ENCODE results near the gene DLG2.
"Not testable (repeated sequence)": the region's sequence is repeated elsewhere in the genome, so short reads cannot be mapped to it uniquely, and the experiment has no call there.

The DLG2 gene

GRCh38 chr11:85627332-85627997 lies at the start of gene DLG2:
Gene DLG2, minus strand, starts transcription at chr11:85627344.
- DNase-seq (ENCODE audit: low read depth in 3 of 3) = no peak

GRCh38 chr11:85673393-85673792 lies 46.2 kb upstream of the DLG2 start:
- no peak for DNase-seq (ENCODE audit: low read depth in 3 of 3)

- DNase-seq (ENCODE audit: low read depth in 3 of 3) = no peak
Measured at GRCh38 chr11:85672105-85672902, 45.2 kb upstream of the DLG2 start.

GRCh38 chr11:85670949-85671663 lies 44.0 kb upstream of the DLG2 start:
- DNase-seq (ENCODE audit: low read depth in 3 of 3) = not testable (repeated sequence)

- no peak for DNase-seq (ENCODE audit: low read depth in 3 of 3)
Measured at GRCh38 chr11:85668157-85668556, 41.0 kb upstream of the DLG2 start.

- no peak for DNase-seq (ENCODE audit: low read depth in 3 of 3)
Measured at GRCh38 chr11:85666687-85667086, 39.5 kb upstream of the DLG2 start.

- DNase-seq (ENCODE audit: low read depth in 3 of 3) = no peak
Measured at GRCh38 chr11:85665733-85666132, 38.6 kb upstream of the DLG2 start.

- DNase-seq (ENCODE audit: low read depth in 3 of 3) = peak; percentile 90 to 95 (median 90)
Measured at GRCh38 chr11:85664615-85665481, 37.7 kb upstream of the DLG2 start, which contains the start of gene CREBZF. Gene CREBZF, minus strand, starts transcription at chr11:85665129. Its CDS starts 254 bp downstream, at chr11:85664875.

- peak; percentile 75 to 83 (median 77) for DNase-seq (ENCODE audit: low read depth in 3 of 3)
Measured at GRCh38 chr11:85663753-85664614, 36.8 kb upstream of the DLG2 start.

- DNase-seq (ENCODE audit: low read depth in 3 of 3) = no peak
Measured at GRCh38 chr11:85663080-85663752, 36.1 kb upstream of the DLG2 start.

- DNase-seq (ENCODE audit: low read depth in 3 of 3) = no peak
Measured at GRCh38 chr11:85661972-85662664, 35.0 kb upstream of the DLG2 start.

- DNase-seq (ENCODE audit: low read depth in 3 of 3) = no peak
Measured at GRCh38 chr11:85658180-85658579, 31.0 kb upstream of the DLG2 start.

- DNase-seq (ENCODE audit: low read depth in 3 of 3) = no peak
Measured at GRCh38 chr11:85656777-85657176, 29.6 kb upstream of the DLG2 start.

GRCh38 chr11:85654343-85654742 lies 27.2 kb upstream of the DLG2 start:
- DNase-seq (ENCODE audit: low read depth in 3 of 3) = not testable (repeated sequence)

- DNase-seq (ENCODE audit: low read depth in 3 of 3) = no peak
Measured at GRCh38 chr11:85652786-85653447, 25.8 kb upstream of the DLG2 start.

- DNase-seq (ENCODE audit: low read depth in 3 of 3) = no peak
Measured at GRCh38 chr11:85651118-85651517, 24.0 kb upstream of the DLG2 start.

GRCh38 chr11:85647604-85648299 lies 20.6 kb upstream of the DLG2 start, which contains the start of gene TMEM126A:
Gene TMEM126A, plus strand, starts transcription at chr11:85647967. Its CDS starts 2,289 bp downstream, at chr11:85650256.
- peak; percentile 85 to 93 (median 88) for DNase-seq (ENCODE audit: low read depth in 3 of 3)

GRCh38 chr11:85647078-85647477 lies 19.9 kb upstream of the DLG2 start:
- DNase-seq (ENCODE audit: low read depth in 3 of 3) = no peak

Measured in stimulated activated CD4-positive, alpha-beta T cell treated with anti-CD3 and anti-CD28 coated beads, TNF-alpha, amount 100 ng/mL, for 24 hours (primary cell).